Activated CD8-positive, alpha-beta memory T cell treated with anti-CD3 and anti-CD28 coated beads, Interleukin-2, amount 50 U/mL, for 4 hours (primary cell): Measurements from ENCODE around the gene ATXN1.
A peak's percentile ranks its signal among the peaks of the same experiment; 100 is the strongest.

ENCODE experiments used
- DNase-seq: peaks from one replicate; pipeline ENCODE4 v3.0.0-alpha.2; 2020

Gene ATXN1

GRCh38 chr6:16345449-16346330 is 415.6 kb downstream of the ATXN1 start:
- DNase-seq, result no peak

DNA sequence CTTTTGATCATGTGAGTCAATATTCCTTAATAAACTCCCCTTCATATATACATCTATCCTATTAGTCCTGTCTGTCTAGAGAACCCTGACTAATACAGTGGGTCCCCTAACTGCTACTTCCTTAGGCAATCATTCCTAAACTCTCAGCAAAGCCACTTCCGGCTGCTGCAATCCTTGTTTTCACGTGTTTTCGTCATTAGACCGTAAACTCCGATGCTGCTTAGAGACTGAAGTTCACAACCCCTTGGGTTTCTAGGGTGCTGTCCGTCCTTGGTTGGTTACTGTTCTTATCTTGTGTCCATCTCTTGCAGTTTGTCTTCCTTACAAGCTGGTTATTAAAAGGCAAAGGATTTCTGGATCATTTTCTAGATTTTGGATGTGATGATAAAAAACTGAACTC is 416.5 kb downstream of the ATXN1 start:
- no peak for DNase-seq

GRCh38 chr6:16343593-16343992 is 417.7 kb downstream of the ATXN1 start:
- DNase-seq, result no peak

DNA sequence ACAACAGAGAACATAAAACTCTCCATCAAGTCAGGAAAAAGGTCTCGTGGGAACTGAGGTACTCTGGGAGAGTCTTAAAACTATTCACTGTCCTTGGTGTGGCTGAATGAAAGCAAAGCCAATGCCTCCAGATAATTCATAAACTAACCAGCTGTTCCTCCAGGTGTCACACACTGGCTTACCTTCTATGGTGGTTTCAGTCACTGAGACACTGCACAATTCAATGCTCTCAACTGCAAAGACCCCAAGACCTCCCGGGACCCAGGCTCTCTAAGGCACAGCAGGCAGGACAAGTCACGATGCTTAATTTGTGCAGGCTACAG is 422.0 kb downstream of the ATXN1 start:
- DNase-seq, result no peak

GRCh38 chr6:16338577-16339264 is 422.5 kb downstream of the ATXN1 start:
- no peak for DNase-seq

DNA sequence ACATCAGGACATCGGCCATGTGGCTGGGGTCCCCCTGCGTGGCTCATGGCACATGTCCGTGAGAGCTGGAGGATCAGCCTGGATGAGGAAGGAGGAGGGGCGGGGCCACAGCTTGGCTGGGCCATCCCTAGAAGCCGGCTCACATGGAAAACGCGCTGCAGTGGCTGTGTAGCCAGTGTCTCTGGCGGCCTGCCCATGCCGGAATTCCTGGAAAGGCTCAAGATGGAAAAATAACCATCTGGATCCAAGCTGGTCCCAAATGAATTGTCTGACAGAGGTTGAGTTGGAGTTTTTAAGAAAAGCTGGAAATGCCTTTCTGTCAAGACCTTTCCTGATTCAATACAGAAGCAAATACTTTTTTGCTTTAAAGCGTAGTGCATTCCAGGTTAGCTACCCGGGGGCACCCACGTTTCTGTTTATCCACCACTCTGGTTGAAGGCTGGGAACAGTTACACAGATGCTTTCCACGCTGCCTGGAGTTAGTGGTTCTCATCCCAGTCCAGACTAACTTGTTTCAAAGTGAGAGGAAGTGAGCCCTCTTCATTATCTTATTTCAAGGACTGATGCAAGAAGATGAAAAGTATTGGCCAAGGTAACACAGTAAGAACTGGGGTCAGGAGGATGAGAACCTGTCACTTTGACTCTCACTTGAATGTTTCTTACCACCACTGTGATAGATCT is 423.8 kb downstream of the ATXN1 start:
- no peak for DNase-seq

DNA sequence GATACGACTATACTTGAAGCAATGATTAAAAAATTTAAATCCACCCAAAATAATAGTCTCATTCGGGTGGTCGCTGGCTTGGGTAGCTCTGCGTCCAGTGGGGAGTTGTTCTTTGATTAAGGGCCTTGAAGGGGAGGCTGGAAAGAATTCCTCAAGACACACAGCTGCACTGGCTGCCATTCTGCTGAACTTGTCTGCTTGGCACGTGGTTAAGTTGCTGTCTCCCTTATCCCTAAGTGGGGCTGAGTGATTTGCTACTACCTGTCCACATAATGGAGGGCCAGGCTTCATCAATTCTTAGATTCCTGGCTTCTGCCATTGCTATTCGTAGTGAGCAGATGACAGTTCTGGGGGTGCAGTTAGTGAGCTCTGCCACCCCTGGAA is 424.4 kb downstream of the ATXN1 start:
- DNase-seq, result no peak

DNA sequence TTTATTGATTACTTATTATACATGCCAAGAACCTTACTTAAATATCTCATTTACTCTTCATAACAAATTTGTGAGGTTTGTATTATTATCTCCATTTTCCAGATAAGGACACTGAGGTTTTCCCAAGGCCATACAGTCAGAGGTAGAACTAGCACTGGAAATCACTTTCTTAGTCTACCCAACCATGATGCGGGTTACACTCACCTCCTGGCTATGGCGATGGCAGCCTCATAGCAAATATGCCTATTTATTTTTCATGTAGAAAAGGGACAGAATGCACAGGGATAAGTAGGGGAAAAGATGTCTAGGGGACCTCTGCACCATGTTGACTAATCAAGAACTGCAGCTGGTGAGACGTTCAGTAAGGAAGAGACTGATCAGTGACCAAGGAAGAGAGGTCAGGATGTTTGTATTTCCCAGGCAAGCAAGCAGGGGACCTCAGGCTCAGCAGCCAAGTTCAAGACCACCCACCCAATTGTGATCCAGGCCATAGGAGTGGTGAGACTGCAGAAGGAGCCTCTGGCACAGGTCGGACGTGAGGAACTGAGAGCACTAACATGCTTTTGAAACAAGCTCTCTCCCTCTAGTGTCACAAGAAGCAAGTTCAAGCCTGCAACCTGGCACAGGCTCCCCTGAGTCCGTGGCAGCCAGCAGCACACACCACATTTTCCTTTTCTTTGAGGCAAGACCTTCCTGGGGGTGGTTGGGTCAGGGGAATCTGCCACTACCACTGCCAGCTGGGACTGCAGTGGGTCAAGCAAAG is 425.0 kb downstream of the ATXN1 start:
- DNase-seq, result no peak

GRCh38 chr6:16335176-16335575 is 426.1 kb downstream of the ATXN1 start:
- DNase-seq, result no peak

- DNase-seq, result no peak
These were observed 426.6 kb downstream of the ATXN1 start for GRCh38 chr6:16334671-16335070.

- no peak for DNase-seq
These were observed 427.7 kb downstream of the ATXN1 start for GRCh38 chr6:16333580-16333979.

- DNase-seq, result peak; percentile 82
These were observed 429.1 kb downstream of the ATXN1 start for GRCh38 chr6:16332175-16332542.

DNA sequence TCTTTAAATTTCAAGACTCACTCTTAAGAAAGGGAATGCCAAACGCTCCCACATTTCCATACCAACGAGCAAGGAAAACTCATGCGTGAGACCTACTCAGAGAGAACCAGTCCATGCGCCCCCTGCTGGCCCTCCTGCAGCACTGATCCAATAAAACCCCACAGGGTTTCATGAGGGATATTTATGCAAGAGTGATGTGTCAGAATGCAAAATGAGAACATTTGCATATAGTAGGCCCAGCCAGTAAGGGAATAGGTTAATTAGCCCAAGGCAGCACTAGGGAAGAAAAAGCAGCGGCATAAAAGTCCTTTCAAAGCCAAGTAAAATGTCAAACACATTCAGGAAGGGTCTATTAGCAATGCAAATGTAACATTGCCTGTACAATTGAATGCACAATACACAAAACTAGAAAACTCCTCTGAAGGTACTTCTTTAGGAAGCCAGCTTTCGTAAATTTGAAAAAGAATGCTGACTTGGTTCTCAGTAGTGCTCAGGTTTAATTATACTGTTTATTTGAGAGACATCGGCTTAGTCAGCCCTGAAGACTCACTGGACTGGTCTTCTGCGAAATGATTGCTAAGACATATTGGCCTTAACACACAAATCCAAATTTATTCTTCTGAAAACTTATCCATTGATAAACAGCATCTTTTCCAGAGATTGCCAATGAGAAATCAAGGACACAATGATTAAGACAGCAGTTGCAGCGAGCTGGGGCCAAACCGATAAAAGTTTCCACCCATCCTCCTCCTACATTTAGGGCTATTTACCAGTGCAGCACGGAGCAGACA is 429.7 kb downstream of the ATXN1 start:
- peak; percentile 67 for DNase-seq

DNA sequence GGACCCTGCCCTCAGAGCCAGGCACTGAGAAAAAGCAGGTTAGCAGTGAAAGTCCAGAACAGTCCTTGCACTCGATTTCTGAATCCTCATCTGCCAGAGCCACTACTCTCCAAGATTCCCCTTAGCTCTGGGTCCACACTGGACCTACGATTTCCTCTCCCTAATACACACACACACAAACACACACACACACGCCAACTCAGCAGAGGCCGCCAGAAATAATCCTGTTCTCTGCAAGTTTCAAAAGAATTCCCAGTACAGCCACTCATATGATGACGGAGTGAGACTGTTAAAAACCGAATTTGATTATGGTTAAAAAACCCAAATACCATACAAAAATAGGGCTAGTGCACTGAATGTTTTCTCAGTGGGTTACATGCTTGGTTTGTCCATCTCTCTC is 432.0 kb downstream of the ATXN1 start:
- DNase-seq, result no peak

GRCh38 chr6:16327777-16328325 is 433.4 kb downstream of the ATXN1 start:
- DNase-seq, result no peak

- DNase-seq, result no peak
These were observed 434.1 kb downstream of the ATXN1 start for GRCh38 chr6:16326971-16327776.

GRCh38 chr6:16326531-16326930 is 434.7 kb downstream of the ATXN1 start:
- no peak for DNase-seq

- DNase-seq, result no peak
These were observed 436.5 kb downstream of the ATXN1 start for GRCh38 chr6:16324606-16325225.

DNA sequence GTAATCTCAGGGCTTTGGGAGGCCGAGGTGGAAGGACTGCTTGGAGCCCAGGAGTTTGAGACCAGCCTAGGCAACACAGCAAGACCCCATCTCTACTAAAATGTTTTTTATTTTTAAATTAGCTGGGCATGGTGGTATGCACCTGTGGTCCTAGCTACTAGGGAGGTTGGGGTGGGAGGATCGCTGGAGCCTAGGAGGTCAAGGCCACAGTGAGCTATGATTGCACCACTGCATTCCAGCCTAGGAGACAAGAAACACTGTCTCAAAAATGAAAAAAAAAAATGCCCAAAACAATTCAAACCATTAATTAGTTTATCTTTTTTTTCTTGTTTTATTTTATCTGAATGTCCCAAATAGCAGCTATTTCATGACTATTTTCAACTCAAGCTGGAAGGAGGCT is 437.1 kb downstream of the ATXN1 start:
- DNase-seq, result no peak

GRCh38 chr6:16322666-16323312 is 438.5 kb downstream of the ATXN1 start:
- DNase-seq, result peak; percentile 77
